COLO668 (cell line): ENCODE data around the gene UNC13C.

Source experiments
- DNase-seq: peaks from one replicate; lab custom pipeline; 2025; ENCODE audit not compliant: unreplicated experiment; lab: John Stamatoyannopoulos, UW

Gene UNC13C

DNA sequence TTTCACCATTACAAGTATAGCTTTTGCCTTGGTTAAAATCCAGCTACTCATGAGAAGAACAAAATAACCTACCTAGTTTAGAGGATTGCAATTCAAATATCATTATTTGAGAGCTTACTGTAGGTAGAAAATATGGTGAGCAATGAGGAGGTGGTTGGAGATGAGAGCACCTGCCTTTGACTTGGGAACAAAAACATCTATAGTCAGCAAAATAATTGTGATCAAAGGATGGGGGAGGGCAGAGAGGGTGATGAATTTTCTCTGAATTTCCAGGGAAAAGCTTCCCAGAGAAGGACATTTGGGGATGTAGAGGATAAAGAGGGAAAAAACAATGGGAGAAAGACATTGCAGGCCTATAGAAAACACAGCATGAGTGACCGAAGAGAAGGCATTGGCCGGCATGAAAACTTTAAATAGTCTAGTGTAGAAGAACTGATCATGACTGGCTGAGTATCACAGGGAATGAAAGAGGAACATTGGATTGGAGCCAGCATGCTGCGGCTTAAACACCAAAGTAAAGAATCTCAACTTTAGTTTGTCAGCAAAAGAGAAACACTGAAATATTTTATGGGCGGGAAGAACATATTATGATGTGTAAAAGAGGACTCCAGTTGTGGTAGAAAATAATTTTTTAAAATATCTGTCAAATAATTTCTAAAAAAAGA lies 581.3 kb downstream of the UNC13C start:
- DNase-seq, result no peak

DNA sequence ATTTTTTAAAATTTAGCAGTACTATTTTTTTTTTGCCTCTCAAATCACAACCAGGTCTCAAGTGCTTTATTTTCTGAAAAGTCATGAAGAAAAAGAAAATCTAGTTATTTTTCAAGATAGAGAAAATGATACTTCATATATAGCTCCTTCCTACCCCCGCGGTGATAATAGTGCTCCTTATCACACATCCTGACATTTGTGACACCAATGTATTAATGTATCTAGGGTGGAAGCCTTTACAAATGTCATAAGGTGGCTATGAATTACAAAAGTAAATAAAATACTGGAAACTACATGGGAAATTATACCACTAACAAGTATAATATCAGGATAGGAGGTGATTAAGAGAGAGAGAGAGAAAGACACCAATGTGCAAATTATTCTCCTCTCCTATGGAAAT lies 582.2 kb downstream of the UNC13C start:
- DNase-seq, result no peak

DNA sequence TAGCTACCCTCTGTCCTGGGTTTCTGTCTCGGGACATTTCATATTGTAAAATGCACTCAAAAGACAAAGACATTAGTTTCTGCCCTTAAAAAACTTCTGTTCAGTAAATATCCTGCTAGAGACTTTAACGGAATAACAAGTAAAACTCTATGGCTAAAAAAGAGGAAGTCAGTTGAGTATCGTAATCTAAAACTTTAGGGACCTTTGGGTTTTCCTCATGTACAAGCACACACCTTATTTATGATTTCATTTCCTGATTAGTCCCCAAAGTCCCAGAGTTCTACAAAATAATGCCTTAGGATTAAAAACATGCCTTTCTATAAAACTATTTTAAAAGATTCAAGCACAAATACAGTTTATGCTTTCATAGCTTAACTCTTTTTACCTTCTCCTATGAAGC lies 585.9 kb downstream of the UNC13C start:
- no peak for DNase-seq

DNA sequence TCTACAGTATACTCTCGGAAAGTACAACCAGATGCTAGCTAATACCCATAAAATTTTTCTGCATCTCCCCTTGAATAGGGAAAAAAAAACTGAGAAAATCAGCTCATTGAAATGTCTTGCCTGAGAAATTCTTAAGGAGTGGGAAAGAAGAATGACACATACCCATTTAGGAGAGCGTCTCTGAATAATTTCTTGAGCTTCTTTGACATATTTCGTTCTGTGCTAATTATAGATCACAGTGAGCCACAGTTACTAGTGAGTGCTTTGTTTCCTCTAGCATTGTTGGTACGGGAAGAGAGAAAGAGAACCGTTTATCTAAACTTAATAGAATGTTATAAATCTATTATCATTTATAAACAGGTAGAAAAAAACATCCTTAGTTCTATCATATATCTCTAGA lies 588.4 kb downstream of the UNC13C start:
- no peak for DNase-seq

DNA sequence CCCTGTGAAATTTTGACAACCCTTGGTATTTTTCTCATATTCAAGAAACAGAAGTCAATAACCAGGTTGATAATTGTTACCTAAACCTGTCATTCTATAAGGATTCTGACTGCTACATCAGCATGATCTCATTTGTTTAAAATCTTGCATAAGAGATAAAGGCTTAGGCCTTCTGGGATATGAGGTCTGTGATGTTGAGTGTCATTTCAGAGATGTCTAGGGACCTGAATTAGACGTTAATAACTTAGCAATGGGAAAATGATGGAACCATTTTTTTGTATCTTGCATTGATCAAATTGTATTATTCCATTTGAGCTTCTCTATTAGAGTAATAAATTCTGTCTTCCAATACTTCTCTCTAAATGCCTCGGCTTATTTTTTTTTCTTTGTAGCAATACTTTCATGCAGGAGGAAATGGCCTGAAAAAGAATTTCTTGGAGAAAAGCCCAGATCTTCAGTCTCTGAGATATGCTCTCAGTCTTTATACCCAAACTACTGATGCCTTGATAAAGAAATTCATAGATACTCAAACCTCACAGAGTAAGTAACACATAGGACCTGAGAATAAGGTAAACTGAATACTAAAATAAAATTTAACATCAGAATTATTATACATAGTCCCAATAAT lies 589.3 kb downstream of the UNC13C start:
- DNase-seq, result no peak

DNA sequence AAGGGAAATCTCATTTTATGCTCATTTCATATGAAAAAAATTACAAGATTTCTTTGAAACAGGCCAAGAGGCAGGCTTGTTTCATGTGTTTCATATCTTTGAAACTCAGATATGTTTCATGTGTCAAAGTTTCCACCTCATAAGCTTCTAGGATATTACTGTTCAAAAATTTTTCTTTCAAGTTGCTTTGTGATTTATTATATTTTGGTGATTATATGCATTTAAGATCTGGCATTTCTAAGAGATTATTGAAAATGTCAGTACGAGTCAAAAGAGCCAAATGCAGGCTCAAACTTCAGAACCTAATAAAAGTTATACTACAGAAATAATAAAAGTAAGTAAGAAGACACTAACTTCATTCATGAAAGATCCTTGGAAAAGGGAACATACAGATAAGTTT lies 590.1 kb downstream of the UNC13C start:
- no peak for DNase-seq

DNA sequence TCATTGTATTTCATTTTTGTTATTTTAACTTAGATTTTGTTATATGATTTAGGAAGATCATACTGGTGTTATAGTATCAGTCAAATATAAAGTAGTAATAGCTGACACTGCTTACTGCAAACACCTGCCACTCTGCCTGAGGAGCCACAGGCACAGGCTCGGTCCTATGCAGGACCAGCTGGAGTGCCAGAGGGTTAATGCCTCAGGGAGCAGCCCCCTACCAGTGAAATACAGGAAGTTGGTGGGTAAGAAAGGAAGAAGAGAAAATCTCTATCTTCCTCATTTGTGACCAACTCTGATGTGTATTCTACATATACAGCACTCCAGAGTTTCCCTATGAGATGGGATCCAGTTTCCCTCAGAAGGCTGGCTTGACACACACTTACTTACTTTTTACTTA lies 593.3 kb downstream of the UNC13C start:
- DNase-seq, result no peak

DNA sequence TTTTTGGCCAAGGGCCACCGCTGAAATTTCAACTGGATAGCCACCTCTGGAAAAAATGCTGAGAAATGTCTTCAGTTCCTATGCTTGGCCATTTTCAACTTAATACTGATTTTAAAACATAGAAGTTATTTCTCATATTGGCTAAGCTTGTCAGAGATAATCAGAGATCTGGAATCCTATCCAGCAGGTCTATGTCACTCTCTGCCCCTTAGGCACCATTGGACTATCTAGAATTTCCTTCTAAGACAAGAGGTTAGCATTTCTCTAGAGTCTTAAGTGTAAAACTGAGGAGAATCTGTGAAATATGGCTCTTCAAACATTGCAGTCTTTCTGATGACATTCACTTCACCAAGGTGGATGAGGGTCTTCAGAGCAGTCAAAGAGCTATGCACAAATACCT lies 597.3 kb downstream of the UNC13C start:
- DNase-seq, result no peak

DNA sequence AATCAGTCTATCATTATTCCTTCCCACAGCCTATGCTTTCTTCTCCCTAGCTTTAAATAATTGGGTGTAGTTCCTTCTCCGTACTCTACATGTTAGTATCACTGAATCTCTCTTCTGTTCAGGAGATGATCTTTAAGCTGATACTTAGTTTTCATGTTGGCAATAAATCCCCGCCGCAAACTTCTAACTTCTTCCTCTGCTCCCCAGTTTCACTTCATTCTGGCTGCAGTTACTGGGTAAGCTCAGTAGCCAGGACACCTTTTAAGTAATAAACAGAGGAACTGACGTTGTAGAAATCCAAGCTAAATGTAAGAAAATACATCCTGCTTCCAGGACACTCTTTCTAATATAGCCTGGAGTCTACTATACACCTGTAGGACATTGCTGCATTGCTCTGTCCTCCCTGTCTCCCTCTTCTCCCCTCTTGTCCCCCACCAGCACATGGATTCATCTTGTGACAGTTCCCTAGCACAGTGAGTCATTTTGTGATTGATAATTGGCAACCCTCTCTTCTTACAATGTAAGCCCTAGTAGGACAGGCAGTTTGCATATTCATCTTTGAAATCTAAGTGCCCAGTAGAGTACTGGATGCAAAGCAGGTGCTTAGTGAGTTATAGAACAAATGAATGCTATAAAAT lies 598.2 kb downstream of the UNC13C start:
- DNase-seq, result no peak

DNA sequence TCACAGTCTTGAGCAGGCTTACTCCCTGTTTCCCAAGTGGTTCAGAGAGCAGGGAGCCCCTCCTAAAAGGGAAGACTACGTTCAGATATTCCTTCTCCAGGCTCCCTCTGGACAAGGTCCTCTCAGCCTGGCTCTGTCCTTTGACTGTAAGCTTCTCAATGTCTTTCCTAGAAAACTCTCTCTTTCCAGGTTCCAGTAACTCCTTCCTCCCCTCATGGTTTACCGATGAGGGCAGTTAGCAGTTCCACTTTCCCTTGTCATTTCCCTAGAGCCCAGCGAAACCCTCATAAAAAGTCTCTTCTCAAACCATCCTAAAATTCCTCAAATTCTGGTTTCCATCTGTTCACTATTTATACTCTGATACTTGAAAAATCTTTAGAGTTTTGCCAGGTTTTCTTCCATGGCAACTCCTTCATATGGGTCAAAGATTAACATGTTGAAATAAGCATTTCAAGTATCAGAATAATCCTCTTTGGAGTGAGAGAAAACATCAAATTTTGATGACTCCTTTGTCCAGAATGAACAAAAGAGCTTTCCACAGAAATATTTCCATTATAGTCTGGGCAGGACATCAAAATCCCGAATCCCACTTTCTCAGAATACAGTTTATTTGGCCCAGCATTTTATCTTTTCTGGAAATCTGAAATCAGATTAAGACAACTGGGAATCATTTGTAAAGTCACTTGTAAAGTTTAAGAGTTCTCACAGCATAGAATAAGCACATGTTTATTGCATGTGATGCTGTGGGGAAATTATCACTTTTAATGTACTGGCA lies 599.4 kb downstream of the UNC13C start:
- no peak for DNase-seq

DNA sequence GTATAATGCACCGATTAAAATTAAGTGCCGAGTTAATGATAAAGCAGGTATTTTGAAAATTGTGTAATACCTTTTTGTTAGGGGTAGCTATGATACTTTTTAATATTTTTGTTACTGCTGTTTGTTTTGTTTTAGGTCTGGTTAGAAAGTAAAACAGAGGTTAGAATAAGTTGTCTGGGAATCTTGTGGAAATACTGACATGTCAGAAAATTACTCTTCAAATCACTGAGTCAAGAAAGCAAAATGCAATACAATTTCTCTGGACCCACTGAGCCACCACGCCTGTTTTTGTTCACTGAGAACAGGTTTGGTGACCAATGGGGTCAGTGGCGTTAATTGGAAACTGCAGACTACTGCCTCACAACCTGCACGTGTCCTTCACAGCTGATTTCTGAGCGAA lies 601.6 kb downstream of the UNC13C start:
- DNase-seq, result no peak

DNA sequence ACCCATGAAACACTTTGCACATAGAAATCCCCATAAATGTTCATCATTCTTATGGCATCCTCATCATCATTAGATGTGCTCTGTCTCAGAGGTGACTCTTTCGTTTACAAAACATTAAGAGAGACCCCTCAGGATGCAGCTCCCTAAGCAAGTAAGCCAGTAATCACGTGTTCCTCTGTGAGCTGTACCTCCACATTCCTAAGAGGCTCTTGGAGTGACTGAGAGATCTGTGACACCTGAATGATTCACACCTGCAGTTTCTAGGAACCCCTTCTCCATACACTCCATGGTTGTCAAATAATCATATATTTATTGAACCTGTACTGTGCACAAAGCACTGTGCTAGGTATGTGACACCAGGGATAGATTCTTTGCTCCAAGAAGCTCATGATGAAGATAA lies 602.4 kb downstream of the UNC13C start:
- no peak for DNase-seq

DNA sequence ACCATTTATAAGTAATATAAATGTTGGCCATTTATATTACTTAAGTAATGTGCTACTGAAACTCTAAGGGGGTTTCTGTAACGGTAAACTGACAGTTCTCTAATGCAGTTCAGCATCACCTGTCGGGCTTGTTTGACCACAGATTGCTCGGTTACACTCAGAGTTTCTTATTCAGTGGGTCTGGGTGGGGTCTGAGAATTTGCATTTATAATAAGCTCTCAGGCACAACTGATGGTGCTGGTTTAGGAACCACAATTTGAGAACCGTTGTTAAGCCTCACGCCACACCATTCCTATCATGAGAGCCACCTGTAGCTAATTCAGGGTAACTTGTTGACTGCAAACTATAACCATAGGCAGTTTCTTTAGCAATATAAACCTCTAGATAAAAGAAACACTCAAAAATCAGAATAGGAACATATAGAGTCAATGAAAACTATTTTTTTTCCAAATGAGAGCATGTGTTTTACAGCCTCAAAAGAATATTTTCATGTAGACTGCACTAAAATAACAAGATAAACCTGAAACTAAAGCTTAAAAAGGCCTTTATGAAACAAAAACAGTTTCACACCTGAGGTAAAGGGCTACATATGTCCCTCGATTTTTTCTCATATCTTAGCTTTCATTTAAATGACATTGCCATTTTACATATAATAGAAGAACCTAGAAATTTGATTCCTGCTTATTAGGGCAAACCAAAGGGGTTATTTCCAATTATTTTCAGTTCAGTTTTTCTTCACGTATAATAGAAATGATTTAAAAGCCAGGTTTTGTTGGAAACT lies 604.8 kb downstream of the UNC13C start:
- DNase-seq, result no peak

DNA sequence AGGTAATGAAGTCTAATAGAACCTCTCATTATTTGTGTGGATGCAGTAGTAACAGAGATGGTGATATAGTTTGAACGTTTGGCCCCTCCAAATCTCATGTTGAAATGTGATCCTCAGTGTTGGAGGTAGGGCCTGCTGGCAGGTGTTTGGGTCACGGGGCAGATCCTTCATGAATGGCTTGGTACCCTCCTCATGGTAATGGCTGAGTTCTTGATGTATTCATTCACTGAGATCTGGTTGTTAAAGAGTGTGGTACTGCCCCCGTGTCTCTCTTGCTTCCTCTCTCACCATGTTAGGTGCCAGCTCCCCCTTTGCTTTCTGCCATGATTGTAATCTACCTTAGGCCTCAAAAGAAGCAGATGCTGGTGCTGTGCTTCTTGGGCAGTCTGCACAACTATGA lies 606.8 kb downstream of the UNC13C start:
- no peak for DNase-seq

DNA sequence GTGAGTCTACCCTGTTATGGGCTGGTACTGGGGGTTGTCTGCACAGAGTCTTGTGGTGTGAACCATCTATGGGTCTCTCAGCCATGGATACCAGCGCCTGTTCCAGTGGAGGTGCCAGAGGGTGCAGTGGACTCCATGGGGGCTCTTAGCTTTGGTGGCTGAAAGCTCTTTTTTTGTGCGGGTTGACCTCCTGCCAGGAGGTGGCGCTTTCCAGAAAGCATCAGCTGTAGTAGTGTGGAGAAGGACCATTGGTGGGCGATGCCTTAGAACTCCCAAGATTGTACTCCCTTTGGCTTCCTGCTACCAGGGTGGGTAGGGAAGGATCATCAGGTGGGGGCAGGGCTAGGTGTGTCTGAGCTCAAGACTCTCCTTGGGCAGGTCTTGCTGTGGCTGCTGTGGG lies 615.9 kb downstream of the UNC13C start:
- no peak for DNase-seq

DNA sequence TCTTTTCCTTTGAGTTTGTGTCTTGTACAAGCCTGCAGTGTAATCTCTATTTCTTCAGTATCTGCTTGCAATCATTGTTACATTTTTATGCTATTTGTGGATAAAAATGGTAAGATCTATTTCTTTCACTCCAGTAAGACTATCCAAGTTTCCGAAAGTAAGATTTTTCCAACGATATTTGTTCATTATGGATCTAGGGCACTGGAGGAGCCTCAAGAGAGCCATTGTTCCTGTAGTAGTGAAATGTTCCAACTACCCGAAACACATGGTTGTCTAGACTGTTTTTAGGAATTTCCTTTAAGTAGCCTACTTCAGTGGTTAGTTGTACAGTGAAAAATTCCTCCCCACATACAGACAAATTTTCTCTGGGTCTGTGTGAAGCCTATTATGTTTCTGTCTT lies 621.1 kb downstream of the UNC13C start:
- DNase-seq, result no peak

DNA sequence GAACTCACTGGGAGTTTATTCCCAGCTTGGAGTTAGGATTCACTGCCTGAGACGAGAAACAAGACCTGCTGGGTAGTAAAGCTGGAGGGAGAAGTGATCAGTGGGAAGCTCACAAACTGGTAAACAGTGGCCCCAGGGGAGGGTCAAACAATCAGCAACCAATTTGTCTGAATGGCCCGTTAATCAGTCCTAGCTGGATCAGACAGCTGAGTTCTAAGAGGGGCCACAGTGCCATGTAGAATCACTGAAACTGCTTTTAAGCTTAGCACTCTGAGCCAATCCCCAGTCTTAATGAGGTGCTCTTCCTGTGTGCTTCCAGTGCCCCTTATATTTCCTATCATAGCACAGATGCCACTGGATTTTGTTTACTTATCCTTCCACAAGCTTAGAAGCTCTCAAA lies 626.8 kb downstream of the UNC13C start:
- no peak for DNase-seq

DNA sequence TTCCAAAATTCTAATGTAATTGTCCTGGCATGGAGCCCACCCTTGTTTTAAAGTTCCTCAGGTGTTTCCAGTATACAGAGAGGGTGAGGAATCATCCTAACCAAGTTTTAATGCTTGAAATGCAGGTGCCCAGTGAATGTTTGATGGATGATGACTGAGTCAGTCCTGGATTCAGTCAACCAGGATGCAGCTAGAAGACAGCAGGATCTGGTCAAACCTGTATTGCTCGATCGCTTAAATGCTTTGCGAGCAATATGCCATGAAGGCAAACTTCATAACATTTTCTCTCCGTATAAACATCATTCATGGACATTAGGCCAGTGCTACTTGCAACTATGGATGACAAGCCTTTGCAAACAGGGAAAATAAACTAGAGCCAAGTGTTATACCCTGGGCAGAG lies 627.3 kb downstream of the UNC13C start:
- no peak for DNase-seq

DNA sequence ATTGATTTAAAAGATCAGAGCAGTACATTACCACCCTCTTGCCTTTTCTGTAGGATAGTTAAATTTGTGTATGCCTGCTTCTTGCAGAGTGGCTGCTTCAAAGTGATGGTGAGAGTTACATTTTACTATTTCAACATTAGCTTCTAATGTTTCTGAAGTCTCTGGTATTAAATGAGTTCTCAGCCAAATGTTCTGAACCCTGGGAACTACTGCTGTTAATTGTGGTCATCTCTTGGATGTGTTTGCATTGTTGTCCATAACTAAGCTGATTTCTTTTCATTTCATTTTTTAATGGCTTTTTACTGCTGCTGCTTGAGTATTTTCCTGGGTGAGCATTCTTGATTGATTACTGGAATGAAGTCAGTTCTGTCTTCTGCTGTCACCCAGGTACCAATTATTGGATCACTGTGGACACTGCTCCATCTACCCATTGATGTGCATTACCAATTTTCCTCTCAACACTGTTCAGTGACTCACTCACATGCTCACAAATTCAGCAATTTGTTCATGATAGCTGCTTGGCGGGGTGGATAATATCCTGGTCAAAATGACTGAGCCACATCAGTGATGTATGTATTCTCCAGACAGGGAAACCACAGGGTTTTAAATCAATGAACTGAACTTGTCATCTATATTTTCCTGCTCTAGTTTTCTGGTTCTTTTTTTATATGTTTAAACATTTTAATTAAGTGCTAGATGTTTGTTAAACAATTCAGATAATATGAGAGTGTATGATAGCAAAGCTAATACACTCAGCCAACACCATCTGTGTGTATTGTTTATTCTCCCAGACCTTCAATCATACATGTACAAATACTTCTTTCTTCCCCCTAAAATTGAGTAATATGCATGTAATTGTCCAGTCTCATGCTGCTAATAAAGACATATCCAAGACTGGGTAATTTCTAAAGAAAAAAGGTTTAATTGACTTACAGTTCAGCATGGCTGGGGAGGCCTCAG lies 630.9 kb downstream of the UNC13C start:
- DNase-seq, result no peak

DNA sequence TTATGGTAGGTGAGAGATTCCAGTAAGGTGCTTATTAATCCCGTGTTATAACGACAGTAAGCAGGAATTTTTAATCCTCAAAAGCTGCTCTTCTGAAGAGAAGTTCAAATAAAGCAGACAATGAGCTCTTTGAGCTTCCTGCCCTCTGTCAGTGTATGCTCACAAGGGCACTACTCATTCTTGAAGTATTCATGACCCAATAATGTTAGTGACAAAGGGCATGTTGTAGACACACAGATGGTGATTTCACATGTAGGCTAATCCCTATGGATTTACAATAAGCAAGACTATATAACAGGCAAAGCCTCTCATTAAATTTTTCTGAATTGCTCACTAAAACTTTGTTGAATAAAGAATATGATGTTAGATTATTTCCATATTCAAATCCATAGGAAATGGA lies 639.9 kb downstream of the UNC13C start:
- no peak for DNase-seq
